ENCODE data around the gene DGKQ.

The DGKQ gene
- total RNA-seq = 100 to 168 reads per million in 2 donors

GRCh38 chr4:973431-974397 is at the start of gene DGKQ:
Gene DGKQ, minus strand, starts transcription at chr4:973569. Its CDS starts 87 bp downstream, at chr4:973482.
- peak; percentile 91 for DNase-seq

GRCh38 chr4:1022739-1023066 is 49.3 kb upstream of the DGKQ start:
- DNase-seq = no peak

GRCh38 chr4:1022051-1022738 is 48.8 kb upstream of the DGKQ start:
- no peak for DNase-seq

GRCh38 chr4:1021386-1022050 is 48.1 kb upstream of the DGKQ start:
- no peak for DNase-seq

GRCh38 chr4:1019729-1020470 is 46.5 kb upstream of the DGKQ start:
- no peak for DNase-seq

GRCh38 chr4:1019320-1019719 is 46.0 kb upstream of the DGKQ start:
- DNase-seq = no peak

- no peak for DNase-seq
These were observed 45.0 kb upstream of the DGKQ start for GRCh38 chr4:1018147-1019020.

GRCh38 chr4:1017706-1018105 is 44.3 kb upstream of the DGKQ start:
- DNase-seq = no peak

- no peak for DNase-seq
These were observed 43.8 kb upstream of the DGKQ start for GRCh38 chr4:1017211-1017610.

- no peak for DNase-seq
These were observed 42.4 kb upstream of the DGKQ start for GRCh38 chr4:1015746-1016145.

- DNase-seq = no peak
These were observed 41.8 kb upstream of the DGKQ start for GRCh38 chr4:1015179-1015578.

- DNase-seq = no peak
These were observed 41.2 kb upstream of the DGKQ start for GRCh38 chr4:1014291-1015167.

GRCh38 chr4:1013225-1014073 is 40.1 kb upstream of the DGKQ start:
- no peak for DNase-seq

- DNase-seq = peak; percentile 39
These were observed 38.8 kb upstream of the DGKQ start for GRCh38 chr4:1012034-1012739.

- no peak for DNase-seq
These were observed 38.3 kb upstream of the DGKQ start for GRCh38 chr4:1011666-1012033.

- DNase-seq = peak; percentile 85
These were observed 37.8 kb upstream of the DGKQ start, which contains the start of gene FGFRL1 for GRCh38 chr4:1011022-1011665. Gene FGFRL1, plus strand, starts transcription at chr4:1011626. Its CDS starts 860 bp downstream, at chr4:1012486.

GRCh38 chr4:1010395-1011021 is 37.1 kb upstream of the DGKQ start:
- peak; percentile 65 for DNase-seq

Data from activated gamma-delta T cell (primary cell).